Smooth muscle cell (in vitro differentiated cells): ENCODE results near the gene BRD4. TPM values are rescaled to one million over a fixed set of nuclear protein-coding genes. Genes with fewer than 3 reads are reported as not detected.

Source experiments
- DNase-seq: peaks from one replicate; lab custom pipeline; 2025; ENCODE audit not compliant: unreplicated experiment; lab: John Stamatoyannopoulos, UW
- H2AFZ ChIP-seq: fragments of 200-600 bp; sonication (generic); 2 replicates; pipeline ENCODE4 v1.6.0; 2016; ENCODE audit warnings: antibody characterized with exemption, low read depth, mild to moderate bottlenecking
- H3F3A ChIP-seq: fragments of 200-600 bp; sonication (generic); 2 replicates; pipeline ENCODE4 v1.6.0; 2017; ENCODE audit warnings: antibody characterized with exemption, low read depth
- H3K27ac ChIP-seq: fragments of 200-600 bp; sonication (generic); 2 replicates; pipeline ENCODE4 v1.5.1; 2016; ENCODE audit warnings: low read depth, mild to moderate bottlenecking
- H3K27me3 ChIP-seq: fragments of 200-600 bp; sonication (generic); 2 replicates; pipeline ENCODE4 v1.6.1; 2016; ENCODE audit warnings: low read depth, mild to moderate bottlenecking
- H3K36me3 ChIP-seq: fragments of 200-600 bp; sonication (generic); 2 replicates; pipeline ENCODE4 v1.5.1; 2016; ENCODE audit warnings: low read depth
- H3K4me1 ChIP-seq: fragments of 200-600 bp; sonication (generic); 2 replicates; pipeline ENCODE4 v1.5.1; 2016; ENCODE audit warnings: low read depth
- H3K4me2 ChIP-seq: fragments of 200-600 bp; sonication (generic); 2 replicates; pipeline ENCODE4 v1.6.0; 2016; ENCODE audit warnings: mild to moderate bottlenecking
- H3K4me3 ChIP-seq: fragments of 200-600 bp; sonication (generic); 2 replicates; pipeline ENCODE4 v1.5.1; 2016; ENCODE audit warnings: mild to moderate bottlenecking
- H3K79me2 ChIP-seq: fragments of 200-600 bp; sonication (generic); 2 replicates; pipeline ENCODE4 v1.6.0; 2016; ENCODE audit warnings: low read depth, mild to moderate bottlenecking
- H3K9ac ChIP-seq: fragments of 200-600 bp; sonication (generic); 2 replicates; pipeline ENCODE4 v1.6.0; 2016; ENCODE audit warnings: low read depth
- H3K9me3 ChIP-seq: fragments of 200-600 bp; sonication (generic); replicated peaks from 2 replicates; pipeline ENCODE4 v1.5.1; 2016; ENCODE audit warnings: low read depth
- H4K20me1 ChIP-seq: fragments of 200-600 bp; sonication (generic); 2 replicates; pipeline ENCODE4 v1.6.0; 2016; ENCODE audit warnings: low read depth
- WGBS: methylation state at CpG from one replicate; pipeline ENCODE4 v1.1.7; 2016; ENCODE audit warnings: low lambda C conversion rate; 5-methylcytosine and 5-hydroxymethylcytosine counted together
- polyA plus RNA-seq: library from polyadenylated mRNA; unstranded; fragments of >200 nt; fragmentation: Nextera tagmentation; extraction: Ambion mirVana; gene quantifications from 2 replicates; pipeline ENCODE4 v1.2.1, GENCODE V29; 2016
- total RNA-seq: library from RNA; depleted of rRNA; stranded (reverse); fragments of >200 nt; gene quantifications from 2 replicates; pipeline ENCODE4 v1.2.3, GENCODE V29; 2014
- TF ChIP-seq, protein P1 (sequence below): fragments of 200-600 bp; sonication (generic); IDR thresholded peaks from 2 replicates; pipeline ENCODE4 v1.5.1; 2017; ENCODE audit warnings: borderline replicate concordance, mild to moderate bottlenecking, antibody characterized with exemption; ENCODE audit not compliant: insufficient read depth, poor library complexity, severe bottlenecking

Gene BRD4
- total and polyA plus RNA-seq, 2 experiments from 2014 or later, result 24.1 to 102 TPM

DNA sequence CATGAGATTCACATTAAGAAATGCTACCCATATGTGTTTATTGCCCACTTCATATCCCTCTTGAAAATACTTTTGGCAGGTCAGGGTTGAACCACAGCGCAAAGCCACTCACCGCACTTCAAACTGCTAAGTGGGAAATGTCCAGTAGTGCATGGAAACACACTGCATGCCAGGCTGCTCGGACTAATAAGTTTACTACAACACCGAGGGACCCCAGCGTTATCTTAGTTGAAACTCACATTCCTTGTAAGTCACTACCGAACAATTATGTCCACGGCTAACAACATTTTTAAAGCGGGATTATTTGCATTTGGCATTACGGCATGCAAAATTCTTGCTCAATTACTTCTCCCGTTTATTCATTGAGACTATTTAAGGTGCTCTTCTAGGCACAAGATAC, 4.0 kb downstream of the BRD4 start:
- Histone ChIP-seq H3K36me3 (no peaks in the 10 kb centered on the region), H4K20me1 (peaks cover 87% of the 10 kb centered on the region), H3K27me3 (no peaks in the 10 kb centered on the region), H3K9me3 (no peaks in the 10 kb centered on the region), H3K9ac (no peak overlapping the region), H3K27ac (peak overlapping the region; percentile 98), H3F3A (peaks cover 3% of the 10 kb centered on the region), H3K4me2 (peak overlapping the region; percentile 96), H3K79me2 (peaks cover 91% of the 10 kb centered on the region), H3K4me3 (no peak overlapping the region), H3K4me1 (peaks cover 38% of the 10 kb centered on the region), H2AFZ (no peak overlapping the region)
- no peak for DNase-seq
- TF ChIP-seq, protein P1, sequence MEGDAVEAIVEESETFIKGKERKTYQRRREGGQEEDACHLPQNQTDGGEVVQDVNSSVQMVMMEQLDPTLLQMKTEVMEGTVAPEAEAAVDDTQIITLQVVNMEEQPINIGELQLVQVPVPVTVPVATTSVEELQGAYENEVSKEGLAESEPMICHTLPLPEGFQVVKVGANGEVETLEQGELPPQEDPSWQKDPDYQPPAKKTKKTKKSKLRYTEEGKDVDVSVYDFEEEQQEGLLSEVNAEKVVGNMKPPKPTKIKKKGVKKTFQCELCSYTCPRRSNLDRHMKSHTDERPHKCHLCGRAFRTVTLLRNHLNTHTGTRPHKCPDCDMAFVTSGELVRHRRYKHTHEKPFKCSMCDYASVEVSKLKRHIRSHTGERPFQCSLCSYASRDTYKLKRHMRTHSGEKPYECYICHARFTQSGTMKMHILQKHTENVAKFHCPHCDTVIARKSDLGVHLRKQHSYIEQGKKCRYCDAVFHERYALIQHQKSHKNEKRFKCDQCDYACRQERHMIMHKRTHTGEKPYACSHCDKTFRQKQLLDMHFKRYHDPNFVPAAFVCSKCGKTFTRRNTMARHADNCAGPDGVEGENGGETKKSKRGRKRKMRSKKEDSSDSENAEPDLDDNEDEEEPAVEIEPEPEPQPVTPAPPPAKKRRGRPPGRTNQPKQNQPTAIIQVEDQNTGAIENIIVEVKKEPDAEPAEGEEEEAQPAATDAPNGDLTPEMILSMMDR, result no peak
- WGBS, result 51% methylated on average over 10 of the region's 10 CpGs

DNA sequence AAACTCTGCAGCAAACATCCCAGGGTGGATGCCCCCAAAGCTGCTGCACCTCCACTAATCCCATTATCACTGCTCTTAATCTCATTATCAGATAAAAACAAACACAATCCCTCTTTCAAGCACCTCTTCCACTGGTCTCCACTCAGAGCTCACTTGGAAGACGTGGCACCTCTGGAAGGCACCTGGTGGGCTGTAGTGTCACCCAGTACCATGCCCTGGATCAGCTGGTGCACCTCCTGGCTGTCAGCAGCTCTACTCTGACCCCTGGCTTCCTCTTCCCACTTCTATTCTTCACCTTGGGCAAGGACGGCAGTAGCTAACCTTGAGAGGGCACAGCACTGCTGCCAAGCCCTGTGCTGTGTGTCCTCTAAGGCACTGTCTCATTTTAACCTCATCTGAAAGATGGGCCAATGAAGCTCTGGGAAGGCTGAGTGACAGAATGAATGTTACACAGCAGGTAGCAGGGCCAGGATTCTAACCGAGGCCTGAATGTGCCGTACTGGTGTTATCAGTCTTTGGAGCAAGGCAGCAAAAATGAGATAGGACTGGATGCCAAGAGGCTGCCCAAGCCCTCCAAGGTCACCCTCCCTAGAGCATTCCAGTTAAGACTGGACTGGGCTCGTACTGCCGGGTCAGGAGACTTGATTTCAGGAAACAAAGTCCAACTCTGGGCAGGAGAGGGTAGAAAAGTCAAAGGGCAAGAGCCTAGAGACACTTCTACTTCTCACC, 7.4 kb downstream of the BRD4 start:
- H3K27ac ChIP-seq, result peak overlapping the region; percentile 33
- H3K36me3 ChIP-seq, result no peaks in the 10 kb centered on the region
- H3K9me3 ChIP-seq, result no peaks in the 10 kb centered on the region
- H3K79me2 ChIP-seq, result peaks cover 100% of the 10 kb centered on the region
- H3F3A ChIP-seq, result peaks cover 3% of the 10 kb centered on the region
- H3K27me3 ChIP-seq, result no peaks in the 10 kb centered on the region
- H4K20me1 ChIP-seq, result peaks cover 100% of the 10 kb centered on the region
- DNase-seq, result no peak
- no peak overlapping the region for H3K9ac ChIP-seq
- H2AFZ ChIP-seq, result no peak overlapping the region
- WGBS, result 66% methylated on average over 6 of the region's 6 CpGs
- TF ChIP-seq, protein P1, result no peak
- H3K4me2 ChIP-seq, result no peak overlapping the region
- H3K4me3 ChIP-seq, result no peak overlapping the region
- H3K4me1 ChIP-seq, result peaks cover 23% of the 10 kb centered on the region

DNA sequence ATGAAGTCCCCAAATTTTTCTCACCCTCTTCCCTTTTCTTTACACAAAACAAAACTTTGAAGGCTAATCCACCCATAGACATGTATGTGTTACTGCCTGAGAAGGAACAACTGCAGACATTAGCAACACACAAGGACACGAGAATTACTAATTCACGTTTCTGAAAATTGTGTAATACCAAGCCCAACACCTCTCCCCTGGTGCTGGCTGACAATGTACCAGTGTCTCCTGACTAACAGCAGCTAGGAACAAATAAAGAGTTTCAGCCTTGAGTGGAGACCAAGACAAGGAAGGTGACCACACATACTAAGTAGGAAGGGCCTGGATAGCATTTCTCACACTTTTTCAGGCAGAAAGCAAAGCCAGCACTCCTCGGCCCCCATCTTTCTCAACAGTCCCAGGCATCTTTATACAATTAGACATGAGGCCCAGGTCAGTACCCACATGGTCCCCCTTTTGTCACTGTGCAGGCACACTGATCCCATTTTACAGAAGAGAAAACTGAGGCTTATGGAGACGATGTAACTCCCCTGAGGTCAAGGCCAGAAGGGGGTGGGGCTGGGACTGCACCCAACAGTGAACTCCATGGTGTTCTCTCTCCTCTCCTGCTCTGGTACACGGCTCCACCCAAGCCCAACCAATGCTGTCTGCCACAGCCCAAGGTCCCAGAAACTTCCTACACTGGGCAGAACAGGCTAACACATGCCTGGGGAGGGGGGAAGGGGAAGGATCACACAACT, 8.7 kb downstream of the BRD4 start:
- Histone ChIP-seq H3K4me2 (no peak overlapping the region), H3K9ac (no peak overlapping the region), H3K4me1 (peaks cover 20% of the 10 kb centered on the region)

More for the DNA sequence above, 8.7 kb downstream of the BRD4 start:
- Histone ChIP-seq H3K27ac (peak overlapping the region; percentile 47), H4K20me1 (peaks cover 100% of the 10 kb centered on the region), H3K79me2 (peaks cover 100% of the 10 kb centered on the region), H3F3A (peaks cover 4% of the 10 kb centered on the region), H3K27me3 (no peaks in the 10 kb centered on the region), H3K36me3 (no peaks in the 10 kb centered on the region), H3K9me3 (no peaks in the 10 kb centered on the region), H2AFZ (no peak overlapping the region), H3K4me3 (no peak overlapping the region)
- WGBS, result 57% methylated on average over 5 of the region's 5 CpGs
- TF ChIP-seq, protein P1, result no peak
- no peak for DNase-seq
